Measurements from ENCODE around the gene POLR1A. TPM values are rescaled to one million over a fixed set of nuclear protein-coding genes. Genes with fewer than 3 reads are reported as not detected.

Gene POLR1A
- total RNA-seq, 4 donors from 2014 or later: 11.1 to 17.6 (median 13.3) TPM

- no peaks in the 10 kb centered on the region for H3K4me1 ChIP-seq
- peaks cover 0 to 50% (median 21%) of the 10 kb centered on the region in 4 donors for H3K36me3 ChIP-seq
- no peaks in the 10 kb centered on the region for H3K27me3 ChIP-seq
- no peak overlapping the region for H3K27ac ChIP-seq
- in situ Hi-C loops (cut with MboI; ENCODE audit: low pct_ligation_motif_present in 1 of 4, low pct_unique_long_range_greater_than_20kb in 1 of 4, low sequenced_read_pairs in 3 of 4) (no loop called here), intact Hi-C loops (cut with DNase I; ENCODE audit: low total_unique reads) (no loop called here)
- WGBS, 2 donors (ENCODE audit: low coverage in 1 of 2): 89 to 90% methylated on average over 6 of the region's 6 CpGs
- no peaks in the 10 kb centered on the region for H3K9me3 ChIP-seq
- DNase-seq: no peak
- no peak for TF ChIP-seq POLR2A (IDR thresholded peaks at IDR 0.05)
- TF ChIP-seq POLR2AphosphoS5 (IDR thresholded peaks at IDR 0.05): no peak
- no peak for TF ChIP-seq EP300 (IDR thresholded peaks at IDR 0.05; ENCODE audit: low read depth)
- TF ChIP-seq CTCF (IDR thresholded peaks at IDR 0.05): no peak
- H3K4me3 ChIP-seq: no peak overlapping the region
Measured at GRCh38 chr2:86045541-86045940, 60.1 kb downstream of the POLR1A start.

- Histone ChIP-seq H3K36me3 (peaks cover 0 to 54% (median 21%) of the 10 kb centered on the region in 4 donors), H3K4me1 (no peaks in the 10 kb centered on the region), H3K27me3 (no peaks in the 10 kb centered on the region), H3K27ac (no peak overlapping the region), H3K9me3 (no peaks in the 10 kb centered on the region), H3K4me3 (no peak overlapping the region)
- intact Hi-C loops (cut with DNase I; ENCODE audit: low total_unique reads): no loop called here
- in situ Hi-C loops (cut with MboI; ENCODE audit: low pct_ligation_motif_present in 1 of 4, low pct_unique_long_range_greater_than_20kb in 1 of 4, low sequenced_read_pairs in 3 of 4): no loop called here
- TF ChIP-seq POLR2AphosphoS5 (IDR thresholded peaks at IDR 0.05): no peak
- no peak for TF ChIP-seq CTCF (IDR thresholded peaks at IDR 0.05)
- no peak for TF ChIP-seq EP300 (IDR thresholded peaks at IDR 0.05; ENCODE audit: low read depth)
- TF ChIP-seq POLR2A (IDR thresholded peaks at IDR 0.05): no peak
- 99% methylated on average over 4 of the region's 4 CpGs; no CpG with 5 or more reads in 1 of the 2 donors for WGBS, 2 donors (ENCODE audit: low coverage in 1 of 2)
- DNase-seq: no peak
Measured at GRCh38 chr2:86044614-86045013, 61.1 kb downstream of the POLR1A start.

DNA sequence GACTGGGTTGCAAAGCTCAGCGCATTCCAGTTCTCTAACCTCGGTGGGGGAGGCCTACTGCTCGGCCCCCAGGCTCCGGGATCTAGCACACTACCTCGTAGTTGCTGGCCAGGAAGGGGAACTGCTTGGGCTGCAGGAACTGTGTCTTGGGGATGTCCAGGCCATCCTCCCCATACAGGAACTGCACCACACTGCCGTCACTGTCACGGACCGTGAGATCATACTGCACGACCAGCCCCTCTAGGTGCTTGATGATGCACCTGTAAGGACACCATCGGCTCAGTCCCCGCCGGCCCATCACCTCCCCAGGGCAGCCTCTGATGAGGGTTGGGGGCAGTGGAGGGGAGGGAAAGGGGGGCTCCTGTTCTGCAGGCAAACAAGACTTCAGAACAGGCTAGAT is 61.6 kb downstream of the POLR1A start:
- H3K4me1 ChIP-seq: no peaks in the 10 kb centered on the region
- H3K27ac ChIP-seq: no peak overlapping the region
- H3K27me3 ChIP-seq: no peaks in the 10 kb centered on the region
- DNase-seq: no peak
- no peak for TF ChIP-seq POLR2AphosphoS5 (IDR thresholded peaks at IDR 0.05)
- no peak for TF ChIP-seq CTCF (IDR thresholded peaks at IDR 0.05)
- no peak for TF ChIP-seq EP300 (IDR thresholded peaks at IDR 0.05; ENCODE audit: low read depth)
- TF ChIP-seq POLR2A (IDR thresholded peaks at IDR 0.05): no peak
- 92% methylated on average over 12 of the region's 12 CpGs; no CpG with 5 or more reads in 1 of the 2 donors for WGBS, 2 donors (ENCODE audit: low coverage in 1 of 2)
- H3K4me3 ChIP-seq: no peak overlapping the region
- peaks cover 0 to 55% (median 21%) of the 10 kb centered on the region in 4 donors for H3K36me3 ChIP-seq
- intact Hi-C loops (cut with DNase I; ENCODE audit: low total_unique reads): no loop called here
- no peaks in the 10 kb centered on the region for H3K9me3 ChIP-seq
- in situ Hi-C loops (cut with MboI; ENCODE audit: low pct_ligation_motif_present in 1 of 4, low pct_unique_long_range_greater_than_20kb in 1 of 4, low sequenced_read_pairs in 3 of 4): no loop called here

- DNase-seq: no peak
- intact Hi-C loops (cut with DNase I; ENCODE audit: low total_unique reads): no loop called here
- in situ Hi-C loops (cut with MboI; ENCODE audit: low pct_ligation_motif_present in 1 of 4, low pct_unique_long_range_greater_than_20kb in 1 of 4, low sequenced_read_pairs in 3 of 4): no loop called here
- TF ChIP-seq POLR2AphosphoS5 (IDR thresholded peaks at IDR 0.05) (no peak), POLR2A (IDR thresholded peaks at IDR 0.05) (no peak), CTCF (IDR thresholded peaks at IDR 0.05) (no peak), EP300 (IDR thresholded peaks at IDR 0.05; ENCODE audit: low read depth) (no peak)
- H3K36me3 ChIP-seq: peaks cover 0 to 47% (median 14%) of the 10 kb centered on the region in 4 donors
- H3K9me3 ChIP-seq: no peaks in the 10 kb centered on the region
- H3K4me3 ChIP-seq: no peak overlapping the region
- H3K4me1 ChIP-seq: peaks cover 11 to 14% (median 12%) of the 10 kb centered on the region in 4 donors
- no peak overlapping the region for H3K27ac ChIP-seq
- 93 to 100% methylated on average over 2 to 12 of the region's 12 CpGs for WGBS, 2 donors (ENCODE audit: low coverage in 1 of 2)
- no peaks in the 10 kb centered on the region for H3K27me3 ChIP-seq
Measured at GRCh38 chr2:86042256-86043168, 63.2 kb downstream of the POLR1A start.
